NCI-H2196 treated with DMSO at 0.1 percent for 48 hours (cell line): ENCODE measurements around the gene PTP4A2.

Experiments used
- DNase-seq: peaks from one replicate; lab custom pipeline; 2025; ENCODE audit not compliant: unreplicated experiment; lab: John Stamatoyannopoulos, UW

The PTP4A2 gene

DNA sequence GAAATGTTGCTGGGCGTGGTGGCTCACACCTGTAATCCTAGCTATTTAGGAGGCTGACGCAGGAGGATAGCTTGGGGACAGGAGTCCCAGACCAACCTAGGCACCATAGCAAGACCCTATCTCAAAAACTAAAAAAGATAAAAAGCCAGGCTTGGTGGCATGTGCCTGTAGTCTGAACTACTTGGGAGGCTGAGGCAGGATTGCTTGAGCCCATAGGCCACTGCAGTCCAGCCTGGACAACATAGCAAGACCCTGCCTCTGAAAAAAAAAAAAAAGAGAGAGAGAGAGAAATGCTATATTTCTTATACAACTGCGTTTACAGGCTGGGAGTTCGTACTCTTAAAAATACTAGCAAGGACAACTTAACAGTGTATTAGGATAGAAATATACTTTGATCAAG, 76.1 kb downstream of the PTP4A2 start:
- DNase-seq: no peak

DNA sequence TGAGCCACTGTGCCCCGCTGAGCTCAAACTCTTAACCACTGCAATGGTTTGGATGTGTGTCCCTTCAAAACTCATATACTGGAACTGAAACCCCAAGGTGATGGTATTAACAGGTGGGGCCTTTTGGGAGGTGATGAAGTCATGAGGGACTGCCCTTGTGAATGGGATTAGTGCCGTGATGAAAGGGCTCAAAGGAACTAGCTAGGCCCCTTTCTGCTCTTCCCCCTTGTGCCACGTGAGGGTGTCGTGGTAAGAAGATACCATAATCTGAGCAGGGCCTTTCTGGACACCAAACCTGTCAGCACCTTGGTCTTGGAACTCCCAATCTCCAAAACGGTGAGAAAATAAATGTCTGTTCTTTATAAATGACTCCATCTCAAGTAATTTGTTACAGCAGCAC, 76.8 kb downstream of the PTP4A2 start:
- no peak for DNase-seq

DNA sequence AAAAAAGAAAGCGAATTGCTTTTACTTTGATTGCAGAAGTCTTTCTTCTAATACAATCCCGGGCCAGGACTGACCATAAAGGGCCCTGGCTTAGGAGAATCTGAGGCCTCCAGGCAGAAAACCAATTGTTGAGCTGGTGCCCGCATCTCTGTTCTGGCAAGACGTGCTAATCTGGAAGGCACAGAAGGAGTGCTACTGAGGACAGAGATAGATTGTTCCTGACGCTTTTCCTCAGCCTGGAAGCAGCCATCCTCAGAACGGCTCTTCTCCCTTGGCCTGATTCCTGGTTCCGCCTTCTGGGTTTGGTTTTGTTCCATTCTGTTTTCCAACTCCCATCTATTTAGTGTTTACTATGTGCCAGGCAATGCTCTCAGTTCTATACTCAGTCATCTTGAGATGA, 77.6 kb downstream of the PTP4A2 start:
- DNase-seq: no peak

DNA sequence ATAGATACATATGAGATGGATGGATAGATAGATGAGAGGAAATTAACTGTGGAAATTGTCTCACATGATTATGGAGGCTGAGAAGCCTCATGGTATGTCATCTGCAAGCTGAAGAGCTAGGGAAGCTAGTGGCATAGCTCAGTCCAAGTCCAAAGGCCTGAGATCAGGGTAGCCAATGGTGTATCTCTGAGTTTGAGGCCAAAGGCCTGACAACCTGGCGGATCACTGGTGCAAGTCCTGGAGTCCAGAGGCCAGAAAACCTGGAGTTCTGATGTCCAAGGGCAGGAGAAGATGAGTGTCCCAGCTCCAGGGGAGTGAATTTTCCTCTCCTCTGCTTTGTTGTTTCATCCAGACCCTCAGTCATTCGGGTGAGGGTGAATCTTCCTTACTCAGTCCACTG, 78.4 kb downstream of the PTP4A2 start:
- no peak for DNase-seq

DNA sequence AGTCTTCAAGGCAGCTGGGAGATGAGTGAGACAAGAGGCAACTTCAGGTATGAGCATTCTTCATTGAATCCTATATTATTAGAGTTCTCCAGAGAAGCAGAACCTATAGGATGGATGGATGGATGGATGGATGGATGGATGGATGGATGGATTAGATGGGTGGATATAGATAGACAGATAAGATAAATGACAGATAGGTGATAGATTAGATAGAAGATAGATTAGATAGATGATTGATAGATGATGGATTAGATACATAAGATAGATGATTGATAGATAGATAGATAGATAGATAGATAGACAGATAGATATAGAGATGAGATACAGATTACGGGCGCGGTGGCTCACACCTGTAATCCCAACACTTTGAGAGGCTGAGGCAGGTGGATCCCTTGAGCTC, 79.1 kb downstream of the PTP4A2 start:
- DNase-seq: no peak

DNA sequence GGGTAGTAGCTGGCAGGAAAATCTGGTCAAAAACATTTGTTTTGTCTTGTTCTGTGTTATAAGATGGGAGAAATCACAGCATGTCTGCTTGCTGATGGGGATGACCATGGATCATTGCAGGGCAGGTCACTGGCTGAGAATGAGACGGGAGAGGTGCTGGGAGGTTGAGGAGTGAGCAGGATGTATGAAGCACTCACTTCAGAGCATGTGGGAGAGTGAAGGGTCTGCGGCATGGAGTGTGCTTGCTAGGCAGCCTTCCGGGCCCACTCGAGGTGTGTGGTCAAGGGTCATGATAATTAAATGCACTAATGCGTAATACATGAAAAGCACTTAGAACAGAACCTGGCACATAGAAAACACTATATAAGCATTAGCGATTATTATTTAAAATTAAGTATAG, 80.3 kb downstream of the PTP4A2 start:
- no peak for DNase-seq
